ENCODE results near the gene OR7G3.

The OR7G3 gene

DNA sequence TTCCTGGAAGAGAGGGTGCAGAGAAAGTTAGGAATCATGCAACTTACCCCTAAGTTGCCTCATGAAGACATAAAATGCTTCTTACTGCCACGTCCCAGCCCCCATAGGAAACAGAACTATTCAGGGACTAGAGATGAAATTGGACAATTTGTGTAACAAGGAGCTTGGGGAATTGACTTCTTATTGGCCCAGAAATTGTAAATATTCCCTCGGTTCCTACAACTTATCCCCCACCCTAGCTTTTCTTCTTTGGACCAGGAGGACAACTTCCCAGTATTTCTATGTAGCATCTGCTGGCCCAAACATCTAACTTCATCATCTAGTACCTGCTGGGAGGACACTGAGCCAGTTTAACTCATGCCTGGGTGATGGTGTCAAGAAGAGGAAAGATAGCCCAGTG, 40.0 kb downstream of the OR7G3 start, which contains the start of gene OR1M1:
Gene OR1M1 (plus strand): TSS at position 301 of the 400 bp plus-strand sequence. CDS start 6,184 bp downstream, outside the sequence.
- DNase-seq = no peak

DNA sequence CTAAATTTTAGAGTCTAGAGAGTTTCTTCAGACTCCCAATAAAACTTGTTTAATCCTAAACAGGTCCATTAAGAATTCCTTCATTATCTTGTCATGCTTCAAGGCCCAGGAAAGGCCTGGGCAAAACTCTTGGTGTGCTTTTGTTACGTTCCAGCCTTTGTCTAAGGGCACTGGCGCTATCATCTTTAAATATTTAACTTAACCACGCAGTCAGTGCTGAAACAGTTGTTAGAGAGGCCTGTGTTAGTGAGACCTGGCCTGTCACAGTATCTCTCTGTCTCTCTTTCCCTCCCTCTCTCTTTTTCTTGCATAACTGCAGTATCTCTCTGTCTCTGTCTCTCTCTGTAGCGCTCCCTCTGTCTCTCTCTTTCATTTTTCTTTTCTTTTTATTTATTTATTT, 48.1 kb downstream of the OR7G3 start:
- no peak for DNase-seq

DNA sequence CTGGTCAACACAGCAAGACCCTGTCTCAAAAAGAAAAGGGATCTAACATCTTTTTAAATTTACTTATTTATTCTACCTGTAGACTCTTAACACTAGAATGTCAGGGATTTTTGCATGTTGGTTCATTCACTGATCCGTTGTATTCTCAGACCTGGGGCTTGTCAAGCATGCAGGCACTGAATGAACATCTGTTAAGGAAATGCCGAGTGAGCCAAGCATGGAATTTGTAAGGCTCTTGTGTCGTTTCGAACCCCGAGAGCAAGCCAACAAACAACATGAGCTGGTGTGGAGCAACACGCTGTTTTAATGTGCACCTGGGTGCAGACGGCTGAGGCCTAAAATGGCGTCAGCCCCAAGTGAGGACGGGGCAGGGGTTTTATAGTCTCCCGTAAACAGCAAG, 49.8 kb downstream of the OR7G3 start:
- DNase-seq = no peak
